Esophagus muscularis mucosa (tissue), 4 donors: ENCODE results near the gene TERT.

Source experiments
- EP300 ChIP-seq: sonication (generic); formaldehyde crosslinking; IDR thresholded peaks from one replicate; pipeline ENCODE4 v1.6.1; 2017; ENCODE audit warnings: antibody characterized with exemption
- POLR2A ChIP-seq: fragments of 450-650 bp; IDR thresholded peaks from one replicate; pipeline ENCODE4 v1.6.1; 2017; ENCODE audit warnings: antibody characterized with exemption, moderate library complexity, mild to moderate bottlenecking, low read depth
- TF ChIP-seq, protein P1 (sequence below), 3 experiments: fragments of 200-600 bp in 2 of 3; fragments of 450-650 bp in 1 of 3; sonication (generic) in 2 of 3; IDR thresholded peaks; one replicate each; pipeline ENCODE4 v1.5.1; 2017 to 2019; ENCODE audit warnings: antibody characterized with exemption in 3 of 3, mild to moderate bottlenecking in 2 of 3, moderate library complexity in 1 of 3

DNA sequence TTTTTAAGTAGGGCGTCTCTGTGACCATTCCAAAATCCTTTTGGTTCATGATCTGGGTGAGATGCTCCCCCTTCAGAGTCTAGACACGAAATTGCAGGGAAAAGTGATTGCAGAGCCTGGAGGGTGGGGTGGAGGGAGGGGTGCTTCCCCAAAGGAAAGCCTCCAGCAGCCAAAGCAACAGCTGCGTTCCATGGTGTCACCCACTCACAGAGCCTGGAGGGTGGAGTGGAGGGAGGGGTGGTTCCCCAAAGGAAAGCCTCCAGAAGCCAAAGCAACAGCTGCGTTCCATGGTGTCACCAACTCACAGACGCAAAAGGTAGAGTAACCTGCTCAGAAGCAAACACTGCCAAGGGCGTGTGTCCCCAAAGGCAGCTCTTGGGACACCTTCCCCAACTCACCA is 47.1 kb downstream of the TERT start:
- TF ChIP-seq, protein P1, sequence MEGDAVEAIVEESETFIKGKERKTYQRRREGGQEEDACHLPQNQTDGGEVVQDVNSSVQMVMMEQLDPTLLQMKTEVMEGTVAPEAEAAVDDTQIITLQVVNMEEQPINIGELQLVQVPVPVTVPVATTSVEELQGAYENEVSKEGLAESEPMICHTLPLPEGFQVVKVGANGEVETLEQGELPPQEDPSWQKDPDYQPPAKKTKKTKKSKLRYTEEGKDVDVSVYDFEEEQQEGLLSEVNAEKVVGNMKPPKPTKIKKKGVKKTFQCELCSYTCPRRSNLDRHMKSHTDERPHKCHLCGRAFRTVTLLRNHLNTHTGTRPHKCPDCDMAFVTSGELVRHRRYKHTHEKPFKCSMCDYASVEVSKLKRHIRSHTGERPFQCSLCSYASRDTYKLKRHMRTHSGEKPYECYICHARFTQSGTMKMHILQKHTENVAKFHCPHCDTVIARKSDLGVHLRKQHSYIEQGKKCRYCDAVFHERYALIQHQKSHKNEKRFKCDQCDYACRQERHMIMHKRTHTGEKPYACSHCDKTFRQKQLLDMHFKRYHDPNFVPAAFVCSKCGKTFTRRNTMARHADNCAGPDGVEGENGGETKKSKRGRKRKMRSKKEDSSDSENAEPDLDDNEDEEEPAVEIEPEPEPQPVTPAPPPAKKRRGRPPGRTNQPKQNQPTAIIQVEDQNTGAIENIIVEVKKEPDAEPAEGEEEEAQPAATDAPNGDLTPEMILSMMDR (IDR thresholded peaks at IDR 0.05) = no peak
- TF ChIP-seq POLR2A (no peak), EP300 (no peak)
